Tibial nerve (tissue), 3 donors: ENCODE data around the gene SALL3.

Experiments used
- CTCF ChIP-seq, 5 experiments: fragments of 200-600 bp in 3 of 5; fragments of 450-650 bp in 2 of 5; sonication (generic) in 3 of 5; IDR thresholded peaks; one replicate each; pipeline ENCODE4 v1.5.1; 2016 to 2019; ENCODE audit warnings: antibody characterized with exemption in 5 of 5, mild to moderate bottlenecking in 3 of 5, moderate library complexity in 2 of 5
- POLR2A ChIP-seq, 2 donors: fragments of 450-650 bp; IDR thresholded peaks; one replicate each; pipeline ENCODE4 v1.6.1; 2017; ENCODE audit warnings: antibody characterized with exemption in 2 of 2, mild to moderate bottlenecking in 2 of 2, moderate library complexity in 2 of 2

DNA sequence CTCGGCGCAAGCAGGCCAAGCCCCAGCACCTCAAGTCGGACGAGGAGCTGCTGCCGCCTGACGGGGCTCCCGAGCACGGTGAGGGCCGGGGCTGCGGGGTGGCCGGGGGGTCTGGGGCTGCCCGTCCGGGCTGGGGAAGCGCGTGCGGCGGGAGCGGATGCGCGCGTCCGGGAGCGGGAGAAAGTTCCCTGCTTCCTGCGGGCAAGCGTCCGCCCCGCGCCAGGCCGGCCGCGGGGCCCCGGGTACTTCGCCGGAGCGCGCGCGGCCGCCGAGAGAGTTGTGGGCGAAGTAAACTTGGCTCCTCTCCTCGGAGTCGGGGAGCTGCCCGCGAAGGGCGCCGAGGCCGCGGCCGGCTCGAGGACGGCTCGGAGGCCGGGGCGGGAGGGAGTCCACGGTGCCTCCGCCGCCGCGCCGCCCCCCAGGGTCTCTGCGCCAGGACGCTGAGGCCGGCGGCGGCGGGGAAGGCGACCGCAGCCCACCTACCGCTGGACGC is 707 bp downstream of the SALL3 start:
- TF ChIP-seq CTCF (IDR thresholded peaks at IDR 0.05), result no peak
- TF ChIP-seq POLR2A (IDR thresholded peaks at IDR 0.05), result no peak
